Measurements from ENCODE around the gene OR7C2.
"Not testable (repeated sequence)": the region's sequence is repeated elsewhere in the genome, so short reads cannot be mapped to it uniquely, and the experiment has no call there.

The OR7C2 gene

DNA sequence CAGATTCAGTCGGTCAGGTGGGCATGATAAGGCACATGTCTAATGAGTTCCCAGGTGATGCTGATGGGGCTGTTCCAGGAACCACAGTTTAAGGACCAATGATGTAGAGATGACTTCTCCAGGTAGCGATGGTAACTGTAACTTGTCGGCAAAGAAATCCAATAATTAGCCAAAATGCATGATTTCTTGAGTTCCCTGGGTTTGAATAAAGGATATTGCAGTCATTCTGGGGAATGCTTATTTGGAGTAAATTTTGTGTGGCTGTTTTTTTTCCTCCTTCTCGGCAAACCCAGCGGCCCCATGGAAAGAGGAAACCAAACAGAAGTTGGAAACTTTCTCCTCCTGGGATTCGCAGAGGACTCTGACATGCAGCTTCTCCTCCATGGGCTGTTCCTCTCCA is at the start of gene OR7C2:
Gene OR7C2 (plus strand): TSS at position 301 of the 400 bp plus-strand sequence. CDS start 0 bp downstream, at position 301.
- no peak for DNase-seq (ENCODE audit: low read depth)

DNA sequence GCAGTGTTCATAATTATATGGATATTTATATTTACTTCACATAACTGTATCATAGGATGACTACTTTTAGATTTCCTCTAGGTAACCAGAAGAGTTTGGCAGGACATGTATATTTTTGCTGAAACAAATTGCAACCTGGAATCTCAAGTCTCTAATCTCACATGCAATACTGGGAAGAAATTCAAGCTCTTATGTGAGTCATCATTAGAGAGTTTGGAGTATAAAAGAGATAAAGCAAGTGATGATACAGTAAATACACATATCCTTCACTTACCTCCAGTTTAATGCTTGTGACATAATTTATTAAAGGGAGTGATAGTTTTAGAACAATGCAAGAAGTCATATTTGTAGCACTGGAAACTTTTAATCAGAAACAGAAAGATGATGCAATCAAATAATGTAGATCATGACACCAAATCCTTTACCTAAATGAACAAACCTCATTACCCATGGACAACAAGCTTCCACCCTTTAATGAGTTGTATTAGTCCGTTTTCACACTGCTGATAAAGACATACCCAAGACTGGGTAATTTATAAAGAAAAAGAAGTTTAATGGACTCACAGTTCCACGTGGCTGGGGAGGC is 39.5 kb upstream of the OR7C2 start:
- no peak for DNase-seq (ENCODE audit: low read depth)

DNA sequence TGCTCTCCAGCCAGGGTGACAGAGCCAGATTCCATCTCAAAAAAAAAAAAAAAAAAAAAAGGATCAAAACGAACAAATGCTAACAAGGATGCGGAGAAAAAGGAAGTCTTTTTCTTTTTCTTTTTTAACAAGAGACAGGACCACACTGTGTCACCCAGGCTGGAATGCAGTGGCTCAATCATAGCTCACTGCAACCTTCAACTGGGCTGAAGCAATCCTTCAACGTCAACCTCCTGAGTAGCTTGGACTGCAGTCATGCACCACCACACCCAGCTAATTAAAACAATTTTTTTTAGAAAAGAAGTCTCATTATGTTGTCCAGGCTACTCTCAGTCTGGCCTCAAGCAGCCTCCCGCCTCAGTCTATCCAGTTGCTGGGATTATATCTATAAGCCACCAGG is 34.6 kb upstream of the OR7C2 start:
- DNase-seq (ENCODE audit: low read depth): no peak

DNA sequence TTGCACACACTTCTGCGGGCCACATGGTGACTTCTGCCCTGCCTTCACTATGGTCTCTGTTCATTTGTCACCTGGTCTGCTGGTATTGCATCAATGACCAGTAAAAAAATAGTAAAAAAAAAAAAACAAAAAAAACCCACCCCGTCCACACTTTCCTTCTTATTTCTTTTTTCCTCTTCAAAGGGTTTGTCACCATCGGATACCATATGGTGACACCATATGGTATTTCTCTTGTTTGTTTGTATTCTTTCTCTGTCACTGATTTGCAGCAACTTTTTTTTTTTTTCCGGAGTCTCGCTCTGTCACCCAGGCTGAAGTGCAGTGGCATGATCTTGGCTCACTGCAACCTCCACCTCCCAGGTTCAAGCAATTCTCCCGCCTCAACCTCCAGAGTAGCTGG is 26.2 kb upstream of the OR7C2 start:
- DNase-seq (ENCODE audit: low read depth): no peak

DNA sequence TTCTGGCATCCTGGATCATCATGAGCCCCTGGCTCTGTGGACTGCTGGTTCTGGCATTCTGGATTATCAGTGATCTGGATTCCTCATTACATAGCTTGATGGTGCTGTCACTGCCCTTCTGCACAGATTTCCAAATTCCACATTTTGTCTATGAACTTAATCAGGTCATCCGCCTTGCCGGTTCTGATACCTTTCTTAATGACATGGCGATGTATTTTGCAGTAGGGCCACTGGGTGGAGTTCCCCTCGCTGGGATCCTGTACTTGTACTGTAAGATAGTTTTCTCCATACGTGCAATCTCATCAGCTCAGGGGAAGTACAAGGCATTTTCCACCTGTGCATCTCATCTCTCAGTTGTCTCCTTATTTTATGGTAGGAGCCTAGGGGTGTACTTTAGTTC is 24.4 kb upstream of the OR7C2 start:
- no peak for DNase-seq (ENCODE audit: low read depth)

DNA sequence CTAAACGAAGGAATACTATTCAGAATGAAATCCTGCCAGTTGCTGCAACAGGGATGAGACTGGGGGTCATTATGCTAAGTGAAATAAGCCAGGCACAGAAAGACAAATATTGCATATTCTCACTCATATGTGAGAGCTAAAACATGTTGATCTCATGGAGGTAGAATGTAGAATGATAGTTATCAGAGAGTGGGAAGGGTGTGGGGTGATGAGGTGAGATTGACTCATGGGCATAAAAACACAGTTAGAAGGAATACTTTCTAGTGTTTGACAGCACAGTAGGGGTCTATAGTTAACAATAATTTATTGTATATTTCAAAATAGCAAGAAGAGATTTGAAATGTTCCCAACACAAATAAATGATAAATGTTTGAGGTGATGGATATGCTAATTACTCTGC is 7.8 kb upstream of the OR7C2 start:
- DNase-seq (ENCODE audit: low read depth): no peak

DNA sequence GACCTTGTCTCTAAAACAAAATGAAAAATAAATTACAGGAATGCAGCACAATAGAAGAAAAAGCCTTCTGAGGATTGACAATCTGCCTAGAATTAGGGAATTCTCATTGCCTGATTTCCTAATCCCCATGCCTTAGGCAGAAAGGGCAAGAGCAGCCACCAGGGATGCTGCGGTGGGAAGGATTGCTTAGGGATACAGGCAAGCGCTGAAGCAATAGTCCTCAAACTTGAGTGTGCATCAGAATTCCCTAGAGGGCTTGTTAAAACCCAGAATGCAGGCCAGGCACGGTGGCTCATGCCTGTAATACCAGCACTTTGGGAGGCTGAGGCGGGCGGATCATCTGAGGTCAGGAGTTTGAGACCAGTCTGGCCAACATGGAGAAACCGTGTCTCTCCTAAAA is 1.0 kb upstream of the OR7C2 start:
- DNase-seq (ENCODE audit: low read depth): no peak

DNA sequence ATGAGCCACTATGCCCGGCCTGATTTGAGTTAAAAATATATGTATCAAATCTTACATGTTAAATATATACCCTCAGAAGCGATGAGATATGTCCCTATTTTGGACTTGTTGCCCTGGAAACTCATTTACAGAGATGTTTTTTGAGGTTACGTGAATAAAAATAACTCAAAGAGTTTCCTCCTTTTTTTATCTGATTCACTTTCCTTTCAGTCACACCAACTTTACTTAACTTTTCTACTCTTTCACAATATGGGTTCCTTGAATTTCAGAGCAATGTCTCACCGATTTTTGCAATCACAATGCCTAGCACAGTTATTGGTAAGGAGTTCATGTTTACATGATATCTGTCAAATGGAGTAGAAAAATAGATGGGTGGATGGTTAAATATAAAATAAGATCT is 2.3 kb downstream of the OR7C2 start:
- no peak for DNase-seq (ENCODE audit: low read depth)

DNA sequence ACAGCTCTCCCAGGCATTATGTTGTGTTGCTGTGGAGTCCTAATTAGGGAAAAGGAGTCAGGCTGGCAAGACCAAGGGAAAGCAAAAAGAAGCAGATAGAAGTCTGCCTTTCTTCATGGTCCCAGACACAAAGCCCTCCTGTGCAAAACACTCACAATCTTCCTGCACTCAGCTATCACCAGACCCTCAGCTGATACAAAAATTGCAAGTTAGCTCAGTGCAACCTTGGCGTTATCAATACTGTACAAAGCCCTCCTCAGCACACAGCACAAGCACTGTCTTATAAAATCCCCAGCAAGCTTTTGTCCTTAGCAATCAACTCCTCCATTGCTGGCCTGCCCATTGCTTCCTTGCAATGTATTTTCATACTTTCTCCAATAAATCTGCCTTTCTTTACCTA is 3.2 kb downstream of the OR7C2 start:
- no peak for DNase-seq (ENCODE audit: low read depth)

DNA sequence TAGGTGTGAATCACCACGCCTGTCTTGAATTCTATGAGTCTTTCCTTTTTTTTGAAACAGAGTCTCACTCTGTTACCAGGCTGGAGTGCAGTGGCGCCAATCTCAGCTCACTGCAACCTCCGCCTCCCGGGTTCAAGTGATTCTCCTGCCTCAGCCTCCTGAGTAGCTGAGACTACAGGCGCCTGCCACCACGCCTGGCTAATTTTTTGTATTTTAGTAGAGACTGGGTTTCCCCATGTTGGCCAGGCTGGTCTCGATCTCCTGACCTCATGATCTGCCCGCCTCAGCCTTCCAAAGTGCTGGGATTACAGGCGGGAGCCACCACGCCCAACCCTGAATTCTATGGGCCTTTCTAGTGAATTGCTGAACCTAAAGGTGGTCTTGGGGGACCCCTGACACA is 8.1 kb downstream of the OR7C2 start:
- DNase-seq (ENCODE audit: low read depth): not testable (repeated sequence)

DNA sequence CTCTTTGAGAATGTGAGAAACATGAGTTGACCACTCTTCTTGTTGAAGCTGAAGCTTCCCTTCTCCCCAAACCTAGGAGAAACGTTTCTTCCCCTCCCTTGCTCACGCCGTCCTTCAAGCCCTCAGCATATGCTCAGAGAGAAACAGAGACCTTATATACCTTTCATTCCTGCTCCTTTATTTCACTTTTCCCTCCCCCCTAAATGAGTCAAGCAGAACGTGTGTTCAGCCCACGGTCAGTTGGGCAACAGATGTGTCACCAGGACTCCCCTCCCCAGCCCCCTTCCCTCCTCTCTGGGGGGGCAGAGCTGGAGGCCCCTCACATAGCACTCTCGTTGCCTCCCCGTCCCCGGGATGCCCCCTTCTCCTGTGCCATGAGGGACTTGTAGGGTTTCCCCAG is 8.6 kb downstream of the OR7C2 start:
- DNase-seq (ENCODE audit: low read depth): no peak

DNA sequence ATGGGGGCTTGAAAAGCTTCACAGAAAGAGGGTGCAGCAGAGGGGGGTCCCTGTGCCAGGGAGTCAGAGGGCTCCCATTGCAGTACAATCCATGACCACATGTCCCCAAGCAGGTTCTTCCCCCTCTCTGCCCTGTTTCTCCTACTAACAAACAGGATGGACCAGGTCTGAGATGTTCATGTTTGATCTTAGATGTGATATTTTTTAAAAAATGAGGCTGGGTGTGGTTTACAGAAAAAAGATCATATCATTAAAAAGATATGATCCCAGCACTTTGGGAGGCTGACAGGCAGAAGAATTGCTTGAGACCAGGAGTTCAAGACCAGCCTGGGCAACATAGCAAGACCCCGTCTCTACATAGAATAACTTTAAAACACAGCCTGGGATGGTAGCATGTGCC is 9.1 kb downstream of the OR7C2 start:
- DNase-seq (ENCODE audit: low read depth): no peak

DNA sequence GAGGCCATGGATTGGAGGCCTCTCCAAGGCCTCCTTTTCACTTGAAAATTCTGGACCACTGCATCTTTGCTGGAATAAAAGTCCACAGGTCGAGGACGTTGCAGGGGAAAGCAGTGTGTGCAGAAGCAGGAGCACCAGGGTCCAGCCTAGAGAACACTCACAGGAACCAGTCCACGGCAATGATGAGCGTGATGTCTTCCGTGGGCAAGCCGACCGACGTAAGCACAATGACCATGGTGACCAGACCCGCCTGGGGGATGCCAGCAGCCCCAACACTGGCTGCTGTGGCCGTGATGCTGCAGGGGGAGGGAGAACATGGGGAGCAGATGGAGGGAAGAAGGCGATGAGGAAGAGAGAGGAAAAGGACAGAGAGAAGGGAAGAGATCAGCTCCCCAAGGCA is 11.5 kb downstream of the OR7C2 start:
- no peak for DNase-seq (ENCODE audit: low read depth)

DNA sequence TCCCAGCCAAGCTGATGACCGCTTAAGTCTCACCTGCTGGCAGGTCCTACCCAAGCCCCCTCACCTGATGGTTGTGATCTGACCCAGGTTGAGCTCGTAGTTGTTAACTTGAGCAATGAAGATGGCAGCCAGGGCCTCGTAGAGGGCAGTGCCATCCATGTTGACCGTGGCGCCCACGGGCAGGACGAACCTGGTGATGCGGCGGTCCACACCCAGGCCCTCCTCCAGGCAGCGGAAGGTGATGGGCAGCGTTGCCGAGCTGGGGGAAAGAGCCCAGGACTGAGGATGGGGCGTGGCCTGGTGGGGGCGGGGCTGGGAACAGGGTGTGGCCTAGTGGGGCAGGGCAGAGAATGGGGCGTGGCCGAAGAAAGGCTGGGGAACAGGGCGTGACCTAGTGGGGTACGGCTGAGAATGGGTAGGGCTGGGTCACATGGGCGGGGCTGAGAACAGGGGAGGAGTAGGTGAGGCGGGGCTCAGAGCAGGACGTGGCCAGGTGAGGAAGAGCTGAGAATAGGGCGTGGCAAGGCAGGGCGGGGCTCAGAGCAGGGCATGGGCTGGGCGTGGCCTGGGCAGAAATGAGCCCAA is 12.9 kb downstream of the OR7C2 start:
- no peak for DNase-seq (ENCODE audit: low read depth)

DNA sequence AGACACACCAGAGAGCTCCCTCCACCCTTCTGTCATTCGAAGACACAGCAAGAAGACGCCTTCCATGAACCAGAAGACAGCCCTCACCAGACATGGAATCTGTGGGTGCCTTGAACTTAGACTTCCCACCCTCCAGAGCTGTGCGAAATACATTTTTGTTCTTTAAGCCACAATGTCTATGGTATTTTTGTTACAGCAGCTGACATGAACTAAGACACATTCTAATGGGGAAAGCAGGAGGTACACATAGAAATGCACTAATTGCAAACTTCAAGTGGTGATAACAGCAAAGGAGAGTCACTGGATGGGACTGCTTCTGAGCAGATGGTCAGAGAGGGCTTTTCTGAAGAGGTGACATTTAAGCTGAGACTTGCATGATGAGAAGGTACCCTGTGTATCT is 16.2 kb downstream of the OR7C2 start:
- DNase-seq (ENCODE audit: low read depth): no peak

DNA sequence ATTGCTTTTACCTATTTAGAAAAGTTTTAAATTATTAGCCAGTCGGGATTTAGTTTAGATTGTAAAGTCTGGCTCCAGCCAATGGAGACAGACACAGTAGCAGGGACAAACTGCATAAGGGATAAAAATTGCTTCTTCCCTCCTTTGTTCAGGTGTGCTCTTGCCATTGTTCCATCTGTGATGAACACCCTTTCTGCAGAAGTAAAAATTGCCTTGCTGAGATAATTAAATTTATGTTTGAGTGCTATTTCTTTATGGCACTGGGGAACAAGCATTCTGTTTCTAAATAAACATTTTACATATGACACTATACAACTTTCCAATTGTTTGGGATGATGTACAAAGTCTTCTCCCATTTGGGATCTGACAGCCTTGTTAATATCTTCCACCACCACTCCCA is 18.0 kb downstream of the OR7C2 start:
- no peak for DNase-seq (ENCODE audit: low read depth)

DNA sequence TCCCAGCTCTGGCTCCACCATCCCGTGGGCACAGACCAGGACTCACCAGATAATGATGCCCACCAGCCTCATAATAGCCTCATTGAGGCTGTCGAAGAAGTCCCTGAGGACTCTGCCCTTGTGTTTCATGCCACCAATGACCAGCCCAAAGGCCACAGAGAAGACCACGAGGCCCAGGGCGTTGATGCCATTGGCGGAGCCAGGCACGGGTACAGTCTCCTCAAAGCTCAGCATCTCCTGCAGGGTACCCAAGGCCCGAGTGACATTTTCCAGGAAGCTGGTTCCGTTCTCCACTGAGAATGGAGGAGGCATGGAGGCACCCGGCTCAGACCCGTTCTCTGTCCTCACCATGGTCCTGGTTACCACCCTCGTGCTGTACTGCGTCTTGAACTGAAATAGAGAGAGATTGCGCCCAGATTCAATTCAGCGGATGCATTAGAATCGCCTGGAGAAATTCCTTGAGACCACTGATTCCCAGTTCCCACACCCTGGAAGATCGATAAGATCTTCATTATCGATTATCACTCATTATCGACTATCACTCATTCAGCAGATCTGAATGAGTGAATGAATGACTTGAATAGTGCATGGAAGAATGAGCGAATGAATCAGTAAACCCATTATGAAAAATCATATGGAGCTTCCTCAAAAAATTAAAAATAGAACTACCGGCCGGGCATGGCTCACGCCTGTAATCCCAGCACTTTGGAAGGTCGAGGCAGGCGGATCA is 20.8 kb downstream of the OR7C2 start:
- no peak for DNase-seq (ENCODE audit: low read depth)

DNA sequence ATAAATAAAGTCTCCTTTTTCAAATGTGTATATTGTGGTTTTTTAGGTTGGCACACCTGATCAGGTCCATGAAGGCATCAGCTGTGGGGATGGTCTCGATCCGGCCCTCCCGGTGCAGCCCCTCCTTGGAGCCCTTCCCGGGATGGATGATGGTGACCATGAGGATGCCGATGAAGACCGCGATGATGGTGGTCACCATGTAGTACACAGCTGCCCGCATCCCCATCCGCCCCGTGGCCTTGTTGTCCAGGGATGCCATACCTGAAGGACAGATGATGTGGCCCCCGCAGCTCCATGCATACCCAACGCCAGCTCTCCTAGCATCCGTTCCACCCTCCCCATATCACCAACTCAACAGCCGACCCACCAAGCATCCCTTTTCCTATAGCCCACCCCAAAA is 27.0 kb downstream of the OR7C2 start:
- DNase-seq (ENCODE audit: low read depth): no peak

DNA sequence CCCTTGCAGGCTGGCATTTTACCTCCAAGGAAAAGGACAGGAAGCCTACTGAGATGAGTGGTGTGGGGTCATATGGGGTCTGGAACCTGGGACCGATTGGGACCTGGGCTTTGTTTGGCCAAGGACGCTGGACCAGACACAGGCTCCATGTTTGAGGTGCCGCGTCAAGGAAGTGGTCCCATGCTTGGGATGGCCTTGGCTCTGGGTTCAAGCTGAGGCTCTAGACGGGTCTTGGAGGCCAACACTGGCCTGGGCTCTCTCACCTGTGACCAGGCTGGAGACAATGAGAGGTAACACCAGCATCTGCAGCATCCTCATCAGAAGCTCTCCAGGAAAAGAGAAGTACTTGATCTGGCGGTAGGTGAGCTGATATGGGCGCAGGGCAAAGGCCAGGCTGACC is 30.2 kb downstream of the OR7C2 start:
- DNase-seq (ENCODE audit: low read depth): no peak

DNA sequence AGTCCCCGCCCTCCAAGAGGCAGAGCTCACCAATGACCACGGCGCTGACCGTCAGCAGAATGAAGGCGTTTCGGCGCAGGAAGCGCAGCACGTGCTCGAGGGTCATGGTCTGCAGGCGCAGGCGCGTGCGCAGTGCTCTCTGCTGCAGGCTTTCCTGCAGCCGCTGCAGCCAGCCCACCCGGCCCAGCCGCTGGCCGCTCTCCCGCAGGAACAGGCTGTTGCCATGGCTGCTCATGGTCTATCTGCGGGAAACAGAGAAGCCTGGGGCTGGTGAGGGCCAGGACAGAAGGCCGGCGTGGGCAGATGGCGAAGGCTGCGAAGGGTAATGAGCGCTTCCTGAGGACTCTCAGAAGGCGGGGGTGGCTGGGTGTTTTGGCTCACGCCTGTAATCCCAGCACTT is 31.4 kb downstream of the OR7C2 start:
- no peak for DNase-seq (ENCODE audit: low read depth)

DNA sequence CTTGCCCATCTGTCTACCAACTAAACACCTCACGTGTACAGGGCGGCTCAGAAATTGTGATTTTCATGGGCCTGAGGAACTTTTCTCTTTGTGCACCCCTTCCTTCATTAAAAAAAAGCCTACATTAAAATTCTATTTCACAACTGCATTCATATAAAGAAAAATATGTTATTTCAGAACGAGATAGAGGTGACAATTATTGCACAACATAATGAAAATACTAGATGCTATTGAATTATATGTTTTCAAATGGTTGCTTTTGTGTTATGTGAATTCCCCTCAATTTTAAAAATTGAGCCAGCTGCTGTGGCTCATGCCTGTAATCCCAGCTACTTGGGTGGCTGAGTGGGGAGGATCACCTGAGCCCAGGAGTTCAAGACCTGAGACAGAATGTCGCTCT is 33.2 kb downstream of the OR7C2 start:
- no peak for DNase-seq (ENCODE audit: low read depth)

DNA sequence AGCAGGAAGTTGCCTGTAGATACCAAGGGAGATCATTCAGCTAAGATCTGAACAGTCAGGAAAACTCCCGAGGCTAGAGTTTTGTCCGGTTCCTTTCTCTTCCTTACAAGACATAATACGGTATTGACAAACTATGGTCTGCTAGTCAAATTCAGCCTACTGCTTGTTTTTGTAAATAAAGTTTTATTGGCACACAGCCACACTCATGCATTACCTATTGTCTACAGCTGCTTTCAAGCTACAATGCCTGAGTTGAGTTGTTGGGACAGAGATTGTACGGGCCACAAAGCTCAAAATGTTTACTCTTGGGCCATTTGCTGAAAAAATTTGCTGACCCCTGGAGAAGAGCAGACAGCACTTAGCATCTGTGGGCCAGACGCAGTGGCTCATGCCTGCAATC is 35.8 kb downstream of the OR7C2 start:
- no peak for DNase-seq (ENCODE audit: low read depth)

DNA sequence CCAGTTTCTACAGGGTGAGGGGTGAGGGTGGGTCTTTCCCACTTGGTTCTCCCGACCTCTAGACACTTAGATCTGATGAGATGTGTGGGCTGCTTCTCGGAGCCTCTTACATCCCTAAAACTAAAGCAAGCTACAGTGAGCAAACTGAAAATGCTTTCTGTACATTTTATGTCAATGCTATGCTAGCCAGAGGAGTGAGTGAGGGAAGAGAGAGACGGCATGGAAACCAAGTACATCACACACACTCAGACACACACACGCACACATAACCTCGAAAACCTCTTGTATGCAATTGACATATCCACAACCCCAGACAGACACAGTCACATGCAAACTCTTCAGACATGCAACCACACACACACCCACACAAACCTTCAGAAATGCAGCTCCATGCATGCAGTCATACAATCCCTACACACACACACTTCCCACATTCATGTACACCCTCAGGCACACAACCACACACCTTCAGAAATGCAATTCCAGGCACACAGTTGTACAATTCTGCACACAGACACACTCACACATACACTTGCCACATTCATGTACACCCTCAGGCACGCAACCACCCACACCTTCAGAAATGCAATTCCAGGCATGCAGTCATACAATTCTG is 37.0 kb downstream of the OR7C2 start:
- no peak for DNase-seq (ENCODE audit: low read depth)
